Stimulated activated CD8-positive, alpha-beta memory T cell treated with anti-CD3 and anti-CD28 coated beads, Interleukin-15, amount 100 ng/mL, for 1 hour (primary cell): Measurements from ENCODE around the gene FLII.
"Not testable (repeated sequence)": the region's sequence is repeated elsewhere in the genome, so short reads cannot be mapped to it uniquely, and the experiment has no call there.

Experiments used
- DNase-seq: peaks from one replicate; pipeline ENCODE4 v3.0.0-alpha.2; 2020; ENCODE audit warnings: low read depth

FLII gene

GRCh38 chr17:18258356-18259038 is at the start of gene FLII:
TSS of gene FLII (minus strand) at chr17:18258738. CDS start at chr17:18258690, 48 bp downstream.
- DNase-seq = no peak

DNA sequence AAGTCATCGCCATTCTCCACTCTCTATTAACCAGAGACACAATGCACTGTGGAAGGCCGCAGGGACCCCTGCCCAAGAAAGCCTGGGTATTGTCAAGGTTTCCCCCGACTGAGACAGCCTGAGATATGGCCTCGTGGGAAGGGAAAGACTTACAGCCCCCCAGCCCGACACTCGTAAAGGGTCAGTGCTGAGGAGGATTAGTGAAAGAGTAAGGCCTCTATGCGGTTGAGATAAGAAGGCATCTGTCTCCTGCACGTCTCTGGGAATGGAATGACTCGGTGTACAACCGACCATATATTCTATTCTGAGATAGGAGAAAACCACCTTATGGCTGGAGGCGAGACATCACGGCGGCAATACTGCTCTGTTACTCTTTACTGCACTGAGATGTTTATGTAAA is 44.7 kb upstream of the FLII start:
- DNase-seq = not testable (repeated sequence)

- DNase-seq = no peak
These were observed 42.4 kb upstream of the FLII start for GRCh38 chr17:18300725-18301480.

- DNase-seq = not testable (repeated sequence)
These were observed 39.5 kb upstream of the FLII start for GRCh38 chr17:18298061-18298460.

DNA sequence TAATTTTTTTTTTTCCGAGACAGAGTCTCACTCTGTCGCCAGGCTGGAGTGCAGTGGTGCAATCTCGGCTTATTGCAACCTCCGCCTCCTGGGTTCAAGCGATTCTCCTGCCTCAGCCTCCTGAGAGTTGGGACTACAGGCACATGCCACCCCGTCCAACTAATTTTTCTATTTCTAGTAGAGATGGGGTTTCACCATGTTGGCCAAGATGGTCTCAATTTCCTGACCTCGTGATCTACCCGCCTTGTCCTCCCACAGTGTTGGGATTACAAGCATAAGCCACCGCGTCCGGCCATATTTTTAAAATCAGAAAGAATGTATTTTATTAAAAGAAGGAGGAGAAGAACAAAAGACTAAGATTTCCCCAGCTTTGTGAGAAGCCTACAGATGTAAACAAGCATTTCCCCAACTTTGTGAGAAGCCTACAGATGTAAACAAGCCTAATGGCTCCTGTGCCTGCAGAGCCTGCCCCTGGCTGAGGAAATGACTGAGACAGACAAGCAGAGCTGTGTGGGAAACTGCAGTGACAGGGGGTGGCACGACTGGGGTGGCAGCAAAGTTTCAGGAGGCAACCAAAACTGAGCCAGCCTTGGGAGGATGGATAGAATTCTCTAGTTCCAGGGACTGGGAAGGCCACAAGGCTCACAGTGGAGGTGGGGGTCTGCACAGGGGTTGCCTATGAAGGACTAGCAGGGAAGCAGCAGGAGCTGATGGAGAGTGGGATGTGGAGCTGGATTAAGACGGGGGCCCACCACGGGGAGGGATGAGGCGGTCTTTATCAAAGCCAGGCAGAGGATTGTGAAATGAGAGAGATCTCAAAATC is 33.4 kb upstream of the FLII start:
- no peak for DNase-seq

DNA sequence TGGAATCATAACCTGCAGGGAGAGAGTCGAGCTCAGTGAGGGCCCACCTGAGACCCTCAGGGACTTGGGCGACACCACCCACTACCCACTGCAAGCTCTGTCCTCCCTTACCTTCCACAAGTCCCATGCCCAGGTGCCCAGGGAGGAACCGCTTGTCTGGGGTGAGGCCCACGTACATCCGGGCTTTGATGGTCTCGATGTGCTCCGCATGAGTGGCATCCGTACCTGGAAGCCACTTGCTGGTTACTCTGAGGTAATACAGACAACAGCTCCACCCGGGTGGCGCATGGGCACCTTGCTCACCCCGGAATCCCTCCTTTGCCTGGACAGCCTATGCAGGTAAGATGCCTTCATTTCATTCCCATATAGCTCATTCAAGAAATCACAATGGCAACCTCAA is 26.8 kb upstream of the FLII start:
- DNase-seq = no peak

DNA sequence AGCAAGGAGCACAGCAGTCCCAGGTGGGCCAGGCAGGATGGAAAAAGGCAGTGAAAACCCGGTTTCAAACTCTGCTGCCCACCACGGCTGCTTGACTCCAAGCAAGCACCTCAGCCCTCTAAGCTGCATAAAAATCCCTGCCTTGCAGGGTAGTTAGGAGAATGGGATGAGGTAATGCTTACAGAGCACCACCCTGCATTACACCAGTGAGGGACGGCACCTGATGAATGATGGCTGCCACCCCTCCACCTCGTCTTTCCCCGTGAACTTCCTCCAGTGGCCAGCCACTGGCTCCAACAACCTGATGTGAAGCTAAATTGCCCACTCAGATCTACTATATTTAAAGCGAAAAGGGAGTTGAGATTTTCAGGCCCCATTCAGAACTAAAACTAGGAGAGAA is 23.2 kb upstream of the FLII start:
- no peak for DNase-seq

- DNase-seq = no peak
These were observed 22.3 kb upstream of the FLII start for GRCh38 chr17:18280766-18281371.

DNA sequence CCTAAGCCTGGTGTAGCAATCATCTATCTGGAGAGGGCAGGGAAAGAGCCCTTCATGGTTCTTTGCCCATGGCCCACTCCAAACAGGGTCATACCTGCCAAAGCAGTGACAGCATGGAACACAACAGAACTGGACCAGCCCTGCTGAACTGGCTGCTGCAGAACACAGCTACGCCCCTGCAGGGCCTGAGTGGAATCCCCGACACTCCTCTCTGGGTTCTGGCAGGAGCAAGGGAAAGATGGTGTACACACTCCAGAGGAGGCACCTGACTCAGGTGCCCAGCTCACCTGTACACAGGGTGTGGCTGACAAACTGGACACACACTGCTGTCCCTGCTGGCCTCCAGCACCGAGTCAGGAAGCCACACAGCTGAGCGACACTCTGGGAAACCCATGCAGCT is 21.7 kb upstream of the FLII start:
- DNase-seq = no peak

DNA sequence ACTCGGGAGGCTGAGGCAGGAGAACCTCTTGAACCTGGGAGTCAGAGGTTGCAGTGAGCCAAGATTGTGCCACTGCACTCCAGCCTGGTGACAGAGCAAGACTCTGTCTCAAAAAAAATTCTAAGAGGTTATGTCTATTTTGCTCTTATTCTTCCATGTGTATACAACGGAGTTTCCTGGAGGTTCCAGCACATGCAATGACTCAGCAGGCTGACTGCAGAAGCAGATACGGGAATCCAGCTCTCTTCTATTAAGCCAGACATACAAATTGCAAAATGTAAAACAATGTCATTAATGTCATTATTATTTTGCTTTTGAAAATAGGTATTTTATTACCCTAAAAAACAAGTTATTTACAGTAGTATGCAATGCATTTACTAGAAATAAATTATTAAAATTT is 20.3 kb upstream of the FLII start:
- no peak for DNase-seq

DNA sequence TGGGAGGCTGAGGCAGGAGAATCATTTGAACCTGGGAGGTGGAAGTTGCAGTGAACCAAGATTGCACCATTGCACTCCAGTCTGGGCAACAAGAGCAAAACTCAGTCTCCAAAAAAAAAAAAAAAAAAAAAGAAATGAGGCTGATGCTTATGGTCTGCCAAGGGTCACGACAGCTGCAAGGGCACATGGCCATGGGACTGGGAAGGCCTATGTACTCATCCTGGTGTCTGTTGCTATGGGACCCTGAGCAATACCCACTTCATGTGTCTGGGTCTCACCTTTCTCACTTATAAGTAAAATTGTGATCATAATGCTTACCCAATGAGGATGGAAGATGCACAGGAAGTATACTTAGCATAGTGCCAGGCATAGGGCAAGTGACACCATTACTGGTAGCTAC is 18.5 kb upstream of the FLII start:
- DNase-seq = no peak

DNA sequence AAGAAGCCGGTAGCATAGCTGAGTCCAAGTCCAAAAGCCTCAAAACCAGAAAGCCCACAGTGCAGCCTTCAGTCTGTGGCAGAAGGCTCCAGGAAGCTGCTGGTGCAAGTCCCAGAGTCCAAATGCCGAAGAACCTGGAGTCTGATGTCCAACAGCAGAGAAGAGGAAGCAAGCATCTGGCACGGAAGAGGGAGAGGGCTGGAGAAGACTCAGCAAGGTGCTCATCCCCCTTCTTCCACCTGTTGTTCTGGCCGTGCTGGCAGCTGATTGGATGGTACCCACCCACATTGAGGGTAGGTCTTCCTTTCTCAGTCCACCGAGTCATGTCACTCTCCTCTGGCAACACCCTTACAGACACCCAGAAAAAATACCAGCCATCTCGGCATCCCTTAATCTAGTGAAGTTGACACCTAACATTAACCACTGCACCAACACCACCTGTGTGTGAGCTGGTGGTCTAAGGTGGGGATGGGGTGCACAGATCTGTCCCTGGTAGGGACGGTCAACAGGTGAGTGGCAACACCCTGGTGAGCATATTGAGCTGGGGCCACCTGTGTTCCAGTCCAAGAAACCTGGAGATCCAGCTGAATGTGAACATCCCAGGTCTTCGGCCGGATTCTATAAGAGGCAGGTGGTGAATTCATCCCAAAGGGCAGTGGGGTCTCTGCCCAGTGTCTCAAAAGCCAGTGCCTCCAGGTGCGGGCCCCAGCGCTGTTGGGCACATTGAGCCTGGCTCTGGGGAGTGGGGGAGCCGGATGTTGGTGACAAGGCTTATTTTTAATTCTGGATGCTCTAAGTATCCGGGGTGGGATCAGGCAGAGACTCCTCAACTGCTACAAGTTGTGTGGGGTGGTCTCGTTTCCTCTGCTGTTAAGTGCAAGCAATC is 11.8 kb upstream of the FLII start:
- DNase-seq = no peak

GRCh38 chr17:18267927-18268711 is 9.6 kb upstream of the FLII start:
- DNase-seq = no peak

DNA sequence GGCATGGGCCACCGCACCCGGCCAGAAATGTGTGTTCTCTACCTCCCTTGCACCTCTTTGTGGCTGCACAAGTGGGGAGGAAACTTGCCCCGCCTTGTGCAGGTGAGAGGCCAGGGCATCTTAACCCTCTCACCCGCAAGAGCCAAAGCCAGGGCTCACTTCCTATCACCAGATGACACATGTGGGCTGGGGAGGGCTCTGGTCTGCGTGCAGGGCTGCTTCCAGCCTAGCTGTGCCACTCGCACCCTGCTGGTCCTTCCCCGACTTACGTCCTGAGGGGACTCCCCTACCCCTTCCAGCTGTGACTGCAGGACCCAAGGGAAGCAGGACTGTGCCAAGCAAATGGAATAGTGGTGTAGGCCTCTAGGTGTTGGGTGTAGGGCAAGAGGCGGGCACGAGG is 8.8 kb upstream of the FLII start:
- DNase-seq = no peak

DNA sequence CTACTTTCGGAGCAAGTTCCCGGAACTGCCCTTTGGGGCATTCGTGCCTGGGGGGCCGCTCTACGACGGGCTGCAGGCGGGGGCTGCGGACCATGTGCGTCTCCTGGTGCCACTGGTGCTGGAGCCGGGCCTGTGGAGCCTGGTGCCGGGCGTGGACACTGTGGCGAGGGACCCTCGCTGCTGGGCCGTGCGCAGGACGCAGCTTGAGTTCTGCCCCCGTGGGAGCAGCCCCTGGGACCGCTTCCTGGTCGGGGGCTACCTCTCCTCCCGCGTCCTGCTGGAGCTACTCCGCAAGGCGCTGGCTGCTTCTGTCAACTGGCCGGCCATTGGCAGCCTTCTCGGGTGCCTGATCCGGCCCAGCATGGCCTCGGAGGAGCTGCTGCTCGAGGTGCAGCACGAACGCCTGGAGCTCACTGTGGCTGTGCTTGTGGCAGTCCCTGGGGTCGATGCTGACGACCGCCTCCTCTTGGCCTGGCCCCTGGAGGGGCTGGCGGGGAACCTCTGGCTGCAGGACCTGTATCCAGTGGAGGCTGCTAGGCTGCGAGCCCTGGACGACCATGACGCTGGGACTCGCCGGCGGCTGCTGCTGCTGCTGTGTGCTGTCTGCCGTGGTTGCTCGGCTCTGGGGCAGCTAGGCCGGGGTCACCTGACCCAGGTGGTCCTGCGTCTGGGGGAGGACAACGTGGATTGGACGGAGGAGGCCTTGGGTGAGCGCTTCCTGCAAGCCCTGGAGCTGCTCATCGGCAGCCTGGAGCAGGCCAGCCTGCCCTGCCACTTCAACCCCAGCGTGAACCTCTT is 5.5 kb upstream of the FLII start:
- DNase-seq = no peak

GRCh38 chr17:18262641-18263040 is 4.1 kb upstream of the FLII start:
- no peak for DNase-seq

- DNase-seq = no peak
These were observed 3.6 kb upstream of the FLII start for GRCh38 chr17:18262111-18262510.

DNA sequence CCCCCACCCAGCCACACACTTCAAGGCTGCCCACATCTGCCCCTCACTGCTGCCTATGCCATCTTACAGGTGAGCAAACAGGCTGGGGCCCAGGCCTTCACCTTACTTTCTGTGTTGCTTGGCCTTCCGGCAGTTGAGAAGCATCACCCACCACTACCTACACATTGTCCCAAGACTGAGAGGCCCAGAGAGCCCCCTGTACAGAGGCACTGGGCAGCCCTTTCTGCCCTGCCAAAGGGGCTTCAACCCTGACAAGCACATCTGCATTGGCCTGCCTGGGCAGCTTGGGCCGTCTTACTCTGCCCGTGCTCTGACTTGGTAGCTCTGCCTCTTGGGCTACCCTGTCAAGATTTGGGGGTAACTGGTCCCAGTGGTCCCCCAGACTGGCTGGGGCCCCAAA is 3.1 kb upstream of the FLII start:
- no peak for DNase-seq

DNA sequence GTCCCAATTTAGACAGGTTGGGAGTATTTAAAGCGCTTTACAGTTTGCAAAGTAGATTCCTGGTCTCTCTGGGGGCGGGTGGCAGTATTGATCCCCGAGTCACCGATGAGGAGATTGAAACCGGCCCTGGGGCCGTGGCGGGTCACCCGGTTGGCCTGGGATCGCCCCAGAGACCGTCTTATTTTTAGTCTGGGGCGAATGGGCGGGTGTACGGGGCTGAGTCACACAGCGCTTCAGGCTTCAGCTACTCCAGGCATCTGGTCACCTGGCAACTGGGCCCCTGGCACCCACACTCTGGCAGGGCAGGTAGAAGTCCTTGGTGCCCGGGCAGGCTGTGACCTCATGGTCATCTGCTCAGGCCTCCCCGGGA is 2.6 kb upstream of the FLII start:
- no peak for DNase-seq
